Caco-2 (cell line): ENCODE data around the gene PPA1. TPM values are rescaled to one million over a fixed set of nuclear protein-coding genes. Genes with fewer than 3 reads are reported as not detected.

ENCODE experiments used
- BruUV-seq: library from RNA; stranded (reverse); fragments of 400-500 nt; replicated peaks from 2 replicates; lab custom pipeline; 2021; lab: Mats Ljungman, UMichigan
- CTCF ChIA-PET: fragments of 300-600 bp; sonication (Branson Sonifier 250); formaldehyde crosslinking; loops from one replicate; lab custom pipeline; 2022; ENCODE audit warnings: antibody characterized with exemption; lab: Charles Lee
- POLR2A ChIA-PET: fragments of 300-600 bp; sonication (Branson Sonifier 250); formaldehyde crosslinking; loops from one replicate; lab custom pipeline; 2022; ENCODE audit warnings: antibody characterized with exemption; lab: Charles Lee
- DNase-seq, 2 experiments: peaks; one replicate each; pipeline versions ENCODE4 v3.0.0 to v3.0.0-alpha.2; 2020 to 2022
- H3K27me3 ChIP-seq: replicated peaks from 2 replicates; pipeline ENCODE4 v1.6.0; 2011; ENCODE audit warnings: low read length; ENCODE audit not compliant: control insufficient read depth, insufficient read depth
- H3K36me3 ChIP-seq: 2 replicates; pipeline ENCODE4 v1.5.1; 2011; ENCODE audit warnings: low read length; ENCODE audit not compliant: control insufficient read depth, insufficient read depth
- H3K4me1 ChIP-seq: fragments of 250-450 bp; sonication (Bioruptor Pico); 2 replicates; pipeline ENCODE4 v1.5.1; 2020; ENCODE audit warnings: mild to moderate bottlenecking
- H3K4me3 ChIP-seq: 2 replicates; pipeline ENCODE4 v1.5.1; 2011; ENCODE audit warnings: low read depth, mild to moderate bottlenecking, control low read depth, low read length
- H3K9me3 ChIP-seq: fragments of 250-450 bp; sonication (Bioruptor Pico); 2 replicates; pipeline ENCODE4 v1.5.1; 2020; ENCODE audit warnings: mild to moderate bottlenecking, moderate library complexity
- H3K27ac Mint-ChIP-seq: one replicate; pipeline ENCODE4 v1.8.0; 2022; ENCODE audit warnings: mixed read lengths; ENCODE audit not compliant: unreplicated experiment
- H3K27me3 Mint-ChIP-seq: one replicate; pipeline ENCODE4 v1.8.0; 2022; ENCODE audit warnings: mixed read lengths; ENCODE audit not compliant: insufficient read depth, unreplicated experiment
- H3K36me3 Mint-ChIP-seq: one replicate; pipeline ENCODE4 v1.8.0; 2022; ENCODE audit warnings: mild to moderate bottlenecking, mixed read lengths; ENCODE audit not compliant: insufficient read depth, unreplicated experiment
- H3K4me1 Mint-ChIP-seq: one replicate; pipeline ENCODE4 v1.8.0; 2022; ENCODE audit warnings: low read depth, mixed read lengths; ENCODE audit not compliant: unreplicated experiment
- H3K4me3 Mint-ChIP-seq: one replicate; pipeline ENCODE4 v1.8.0; 2022; ENCODE audit warnings: mild to moderate bottlenecking, moderate library complexity, mixed read lengths; ENCODE audit not compliant: unreplicated experiment
- H3K9me3 Mint-ChIP-seq: one replicate; pipeline ENCODE4 v1.8.0; 2022; ENCODE audit warnings: mixed read lengths; ENCODE audit not compliant: unreplicated experiment
- intact Hi-C: fragments of 100-400 bp; cut with micrococcal nuclease; formaldehyde crosslinking; loops from one replicate; pipeline ENCODE4 v1.10.0; 2022; ENCODE audit not compliant: unreplicated experiment
- total RNA-seq: library from RNA; stranded (reverse); gene quantifications from 2 replicates; pipeline ENCODE4 v1.2.3, GENCODE V29; 2022
- TF ChIP-seq, protein P1 (sequence below), 2 experiments: fragments of 200-600 bp in 1 of 2; IDR thresholded peaks; 1 replicate in 1 of 2; 2 replicates in 1 of 2; pipeline versions ENCODE4 v1.5.1 to v1.8.0; 2011 to 2022; ENCODE audit warnings: antibody characterized with exemption in 1 of 2, control low read depth in 1 of 2, inconsistent platforms in 1 of 2, low read depth in 1 of 2, low read length in 1 of 2, mild to moderate bottlenecking in 1 of 2, moderate library complexity in 1 of 2; ENCODE audit not compliant: insufficient read depth in 1 of 2, severe bottlenecking in 1 of 2, unreplicated experiment in 1 of 2

PPA1 gene
- total RNA-seq, 1 experiment from 2014 or later: 350 TPM

DNA sequence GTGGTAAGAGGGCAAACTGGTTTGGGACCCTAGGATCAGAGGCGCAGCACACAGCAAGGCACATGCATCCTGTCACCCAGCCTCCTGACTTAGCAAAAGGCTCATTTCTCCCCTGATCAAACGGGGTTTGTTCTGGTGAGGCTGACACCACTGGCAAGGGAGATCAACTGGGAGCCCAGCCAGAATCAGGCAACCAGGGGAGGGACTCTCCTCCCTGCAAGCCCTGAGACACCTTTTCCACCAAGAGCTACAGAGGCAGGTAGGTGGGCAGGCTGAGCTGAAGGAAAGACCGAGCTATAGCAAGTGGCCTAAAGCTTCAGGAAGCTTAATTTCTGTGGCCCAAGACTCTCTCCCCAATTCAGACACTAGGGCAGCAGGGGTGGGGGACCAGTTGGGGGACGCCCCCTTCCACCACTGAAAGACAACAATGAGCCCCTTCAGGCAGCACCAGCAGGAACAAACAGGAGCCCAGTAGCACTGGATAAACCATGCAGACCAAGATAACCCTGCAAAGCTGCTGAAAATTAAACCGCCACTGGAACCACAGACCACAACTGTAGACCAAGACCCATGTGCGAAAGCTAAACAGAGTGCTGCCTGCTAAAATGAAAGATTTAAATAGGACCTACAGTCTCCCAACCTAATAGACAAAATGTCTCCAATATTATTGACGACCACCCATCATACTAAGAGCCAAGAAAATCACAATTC, 35.8 kb downstream of the PPA1 start:
- Mint-ChIP-seq H3K27ac (no peak overlapping the region), H3K36me3 (peaks cover 57% of the 10 kb centered on the region), H3K27me3 (no peaks in the 10 kb centered on the region), H3K4me3 (no peak overlapping the region), H3K9me3 (no peaks in the 10 kb centered on the region), H3K4me1 (peaks cover 3% of the 10 kb centered on the region)
- Histone ChIP-seq H3K4me1 (peaks cover 2% of the 10 kb centered on the region; the same call in 1 of the 2 replicates), H3K4me3 (no peak overlapping the region), H3K27me3 (no peaks in the 10 kb centered on the region), H3K36me3 (no peaks in the 10 kb centered on the region), H3K9me3 (no peaks in the 10 kb centered on the region)
- intact Hi-C loops: no loop called here
- BruUV-seq: no TSS peak
- CTCF ChIA-PET: interaction anchor here (1.0 to 1.4 kb wide), 2 partner anchors 47 to 51 kb away, joined by 3 to 4 read pairs; partner anchors contain the start of gene TYSND1
- TF ChIP-seq, protein P1, sequence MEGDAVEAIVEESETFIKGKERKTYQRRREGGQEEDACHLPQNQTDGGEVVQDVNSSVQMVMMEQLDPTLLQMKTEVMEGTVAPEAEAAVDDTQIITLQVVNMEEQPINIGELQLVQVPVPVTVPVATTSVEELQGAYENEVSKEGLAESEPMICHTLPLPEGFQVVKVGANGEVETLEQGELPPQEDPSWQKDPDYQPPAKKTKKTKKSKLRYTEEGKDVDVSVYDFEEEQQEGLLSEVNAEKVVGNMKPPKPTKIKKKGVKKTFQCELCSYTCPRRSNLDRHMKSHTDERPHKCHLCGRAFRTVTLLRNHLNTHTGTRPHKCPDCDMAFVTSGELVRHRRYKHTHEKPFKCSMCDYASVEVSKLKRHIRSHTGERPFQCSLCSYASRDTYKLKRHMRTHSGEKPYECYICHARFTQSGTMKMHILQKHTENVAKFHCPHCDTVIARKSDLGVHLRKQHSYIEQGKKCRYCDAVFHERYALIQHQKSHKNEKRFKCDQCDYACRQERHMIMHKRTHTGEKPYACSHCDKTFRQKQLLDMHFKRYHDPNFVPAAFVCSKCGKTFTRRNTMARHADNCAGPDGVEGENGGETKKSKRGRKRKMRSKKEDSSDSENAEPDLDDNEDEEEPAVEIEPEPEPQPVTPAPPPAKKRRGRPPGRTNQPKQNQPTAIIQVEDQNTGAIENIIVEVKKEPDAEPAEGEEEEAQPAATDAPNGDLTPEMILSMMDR (IDR thresholded peaks at IDR 0.05; ENCODE audit: insufficient read depth in 1 of 2, low read depth in 1 of 2, low read length in 1 of 2, severe bottlenecking in 1 of 2, unreplicated experiment in 1 of 2): no peak
- POLR2A ChIA-PET: interaction anchor here (0.6 to 0.7 kb wide), 2 partner anchors 27 to 51 kb away, joined by 3 read pairs; partner anchors contain the start of genes SAR1A and TYSND1
- no peak for DNase-seq

DNA sequence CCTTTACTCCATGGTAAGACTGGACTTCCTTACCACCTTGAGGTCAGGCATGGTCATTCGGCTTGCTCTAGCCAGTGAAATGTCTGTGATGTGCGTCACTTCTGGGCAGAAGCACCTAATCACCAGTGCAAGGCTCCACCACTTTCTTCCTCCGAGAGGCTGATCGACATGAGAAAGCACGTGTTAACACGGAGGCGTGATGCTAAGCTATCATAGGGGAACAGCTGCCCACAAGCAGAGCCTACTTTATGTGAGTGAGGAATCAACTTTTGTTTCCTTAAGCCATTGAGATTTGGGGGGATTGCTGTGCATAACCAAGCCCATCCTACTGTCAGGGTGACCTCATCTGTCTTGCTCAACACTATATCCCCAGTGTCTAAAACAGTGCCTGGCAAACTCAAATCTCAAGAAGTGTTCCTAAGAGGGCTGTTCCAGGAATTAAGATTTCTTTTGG, 39.8 kb downstream of the PPA1 start:
- DNase-seq: no peak
- ChIA-PET POLR2A (interaction anchor here (0.5 to 1.8 kb wide), 2 partner anchors 47 to 195 kb away, joined by 3 to 7 read pairs; partner anchors contain the start of gene TYSND1), CTCF (interaction anchor here (1.1 to 1.8 kb wide), 3 partner anchors 28 to 72 kb away, joined by 3 to 8 read pairs (median 4); partner anchors contain the start of gene TYSND1)
- no peaks in the 10 kb centered on the region for H3K9me3 ChIP-seq
- no peaks in the 10 kb centered on the region for H3K9me3 Mint-ChIP-seq
- peaks cover 23% of the 10 kb centered on the region for H3K36me3 Mint-ChIP-seq
- intact Hi-C loops: no loop called here
- TF ChIP-seq, protein P1 (IDR thresholded peaks at IDR 0.05; ENCODE audit: insufficient read depth in 1 of 2, low read depth in 1 of 2, low read length in 1 of 2, severe bottlenecking in 1 of 2, unreplicated experiment in 1 of 2): no peak
- H3K36me3 ChIP-seq: no peaks in the 10 kb centered on the region
- H3K4me3 ChIP-seq: no peak overlapping the region
- H3K4me1 ChIP-seq: peaks cover 6% of the 10 kb centered on the region; the same call in 1 of the 2 replicates
- BruUV-seq: no TSS peak
- H3K27me3 ChIP-seq: no peaks in the 10 kb centered on the region
- H3K4me3 Mint-ChIP-seq: no peak overlapping the region
- no peak overlapping the region for H3K27ac Mint-ChIP-seq
- no peaks in the 10 kb centered on the region for H3K27me3 Mint-ChIP-seq
- H3K4me1 Mint-ChIP-seq: peaks cover 4% of the 10 kb centered on the region

DNA sequence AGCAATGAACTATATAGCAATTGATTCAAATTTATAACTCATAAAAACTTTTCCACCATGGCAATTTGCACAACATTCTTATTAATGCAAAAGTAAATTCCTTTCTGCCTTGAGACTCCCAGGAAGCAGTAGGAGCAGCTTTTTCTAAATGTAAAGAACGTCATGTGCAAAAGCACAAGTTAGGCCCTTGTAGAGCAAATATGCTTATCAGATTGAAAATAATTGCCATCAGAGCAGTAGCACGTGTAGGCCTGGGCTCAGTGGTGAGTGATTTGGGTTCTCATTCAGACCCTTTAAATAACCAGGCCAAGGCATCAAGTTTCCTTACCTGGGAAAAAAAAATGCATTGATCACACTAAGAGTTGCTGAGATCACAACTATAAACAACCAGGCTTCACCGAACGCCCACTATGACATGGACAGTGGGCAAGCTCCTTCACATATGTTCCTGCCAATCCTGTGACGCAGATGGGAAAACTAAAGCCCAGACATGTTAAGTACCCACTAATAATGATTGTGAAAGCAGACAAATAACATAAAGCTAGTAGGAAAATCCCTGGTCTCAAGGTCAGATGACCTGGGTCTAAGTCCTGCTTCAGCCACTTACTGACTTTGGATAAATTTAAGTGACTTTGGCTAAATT, 40.8 kb downstream of the PPA1 start:
- Mint-ChIP-seq H3K4me3 (no peak overlapping the region), H3K27me3 (no peaks in the 10 kb centered on the region), H3K9me3 (no peaks in the 10 kb centered on the region), H3K27ac (no peak overlapping the region), H3K36me3 (peaks cover 13% of the 10 kb centered on the region), H3K4me1 (peaks cover 4% of the 10 kb centered on the region)
- peaks cover 6% of the 10 kb centered on the region; the same call in 1 of the 2 replicates for H3K4me1 ChIP-seq
- H3K4me3 ChIP-seq: no peak overlapping the region
- DNase-seq: no peak
- intact Hi-C loops: no loop called here
- H3K27me3 ChIP-seq: no peaks in the 10 kb centered on the region
- TF ChIP-seq, protein P1 (IDR thresholded peaks at IDR 0.05; ENCODE audit: insufficient read depth in 1 of 2, low read depth in 1 of 2, low read length in 1 of 2, severe bottlenecking in 1 of 2, unreplicated experiment in 1 of 2): no peak
- H3K9me3 ChIP-seq: no peaks in the 10 kb centered on the region
- no peaks in the 10 kb centered on the region for H3K36me3 ChIP-seq
- ChIA-PET CTCF (interaction anchor here (1.1 to 1.8 kb wide), 3 partner anchors 29 to 73 kb away, joined by 3 to 8 read pairs (median 4); partner anchors contain the start of gene TYSND1), POLR2A (interaction anchor here (1.8 kb wide), 1 partner anchor 46 kb away, joined by 7 read pairs; the partner anchor contains the start of gene TYSND1)
- BruUV-seq: no TSS peak
